ENCODE measurements around the gene HS6ST3.

DNA sequence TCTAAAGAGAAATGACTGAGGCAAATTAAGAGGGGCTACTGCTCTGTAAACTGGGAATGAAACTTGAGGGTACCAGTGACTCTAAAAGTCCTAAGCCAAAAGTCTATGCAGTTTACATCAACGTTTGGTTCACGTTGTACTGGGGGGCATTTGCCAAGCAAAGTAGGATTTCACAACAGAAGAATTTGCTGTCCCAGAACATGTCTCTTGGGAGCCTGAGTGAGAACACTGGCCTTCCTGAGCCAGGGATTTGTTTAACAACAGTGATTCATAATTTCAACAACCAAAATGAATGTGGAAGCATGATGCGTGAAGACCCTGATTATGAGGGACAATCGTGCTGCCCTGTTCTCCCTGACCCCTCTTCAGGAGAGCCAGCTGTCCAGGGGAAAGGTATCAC is 726.4 kb downstream of the HS6ST3 start:
- no peak for TF ChIP-seq POLR2A (IDR thresholded peaks at IDR 0.05)
- TF ChIP-seq, protein P1, sequence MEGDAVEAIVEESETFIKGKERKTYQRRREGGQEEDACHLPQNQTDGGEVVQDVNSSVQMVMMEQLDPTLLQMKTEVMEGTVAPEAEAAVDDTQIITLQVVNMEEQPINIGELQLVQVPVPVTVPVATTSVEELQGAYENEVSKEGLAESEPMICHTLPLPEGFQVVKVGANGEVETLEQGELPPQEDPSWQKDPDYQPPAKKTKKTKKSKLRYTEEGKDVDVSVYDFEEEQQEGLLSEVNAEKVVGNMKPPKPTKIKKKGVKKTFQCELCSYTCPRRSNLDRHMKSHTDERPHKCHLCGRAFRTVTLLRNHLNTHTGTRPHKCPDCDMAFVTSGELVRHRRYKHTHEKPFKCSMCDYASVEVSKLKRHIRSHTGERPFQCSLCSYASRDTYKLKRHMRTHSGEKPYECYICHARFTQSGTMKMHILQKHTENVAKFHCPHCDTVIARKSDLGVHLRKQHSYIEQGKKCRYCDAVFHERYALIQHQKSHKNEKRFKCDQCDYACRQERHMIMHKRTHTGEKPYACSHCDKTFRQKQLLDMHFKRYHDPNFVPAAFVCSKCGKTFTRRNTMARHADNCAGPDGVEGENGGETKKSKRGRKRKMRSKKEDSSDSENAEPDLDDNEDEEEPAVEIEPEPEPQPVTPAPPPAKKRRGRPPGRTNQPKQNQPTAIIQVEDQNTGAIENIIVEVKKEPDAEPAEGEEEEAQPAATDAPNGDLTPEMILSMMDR (IDR thresholded peaks at IDR 0.05), result no peak

Measured in sigmoid colon (tissue), 3 donors.